PFSK-1 (cell line): ENCODE measurements around the gene RNF208.

Experiments
- FOXP2 ChIP-seq: optimal IDR thresholded peaks from 2 replicates; pipeline ENCODE3; 2011; ENCODE audit warnings: borderline replicate concordance, control low read depth, inconsistent platforms; ENCODE audit not compliant: insufficient read depth; ENCODE audit errors: extremely low read length, extremely low read depth
- POLR2AphosphoS5 ChIP-seq: IDR thresholded peaks from 2 replicates; pipeline ENCODE4 v1.6.1; 2012; ENCODE audit warnings: low read depth, mild to moderate bottlenecking, control low read depth, low read length, moderate library complexity
- TAF1 ChIP-seq: IDR thresholded peaks from 2 replicates; pipeline ENCODE4 v1.6.1; 2012; ENCODE audit warnings: low read length, control low read depth, borderline replicate concordance; ENCODE audit not compliant: insufficient read depth
- TF ChIP-seq, protein P1 (sequence below), 2 experiments: IDR thresholded peaks; 2 replicates each; pipeline versions ENCODE4 v1.6.1 to v1.8.0; 2011 to 2012; ENCODE audit warnings: low read depth in 2 of 2, low read length in 2 of 2, control low read depth in 1 of 2, inconsistent platforms in 1 of 2, mild to moderate bottlenecking in 1 of 2, moderate library complexity in 1 of 2; ENCODE audit not compliant: insufficient read depth in 1 of 2

DNA sequence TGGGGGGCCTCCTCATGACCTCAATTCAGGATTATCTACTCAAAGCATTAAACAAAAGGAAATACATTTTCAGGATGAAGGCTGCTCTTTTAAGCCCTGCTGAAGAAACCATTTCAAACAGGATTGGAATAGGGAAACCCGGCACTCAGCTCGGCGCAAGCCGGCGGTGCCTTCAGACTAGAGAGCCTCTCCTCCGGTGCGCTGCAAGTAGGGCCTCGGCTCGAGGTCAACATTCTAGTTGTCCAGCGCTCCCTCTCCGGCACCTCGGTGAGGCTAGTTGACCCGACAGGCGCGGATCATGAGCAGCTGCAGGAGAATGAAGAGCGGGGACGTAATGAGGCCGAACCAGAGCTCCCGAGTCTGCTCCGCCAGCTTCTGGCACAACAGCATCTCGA, 17.3 kb downstream of the RNF208 start:
- TF ChIP-seq, protein P1, sequence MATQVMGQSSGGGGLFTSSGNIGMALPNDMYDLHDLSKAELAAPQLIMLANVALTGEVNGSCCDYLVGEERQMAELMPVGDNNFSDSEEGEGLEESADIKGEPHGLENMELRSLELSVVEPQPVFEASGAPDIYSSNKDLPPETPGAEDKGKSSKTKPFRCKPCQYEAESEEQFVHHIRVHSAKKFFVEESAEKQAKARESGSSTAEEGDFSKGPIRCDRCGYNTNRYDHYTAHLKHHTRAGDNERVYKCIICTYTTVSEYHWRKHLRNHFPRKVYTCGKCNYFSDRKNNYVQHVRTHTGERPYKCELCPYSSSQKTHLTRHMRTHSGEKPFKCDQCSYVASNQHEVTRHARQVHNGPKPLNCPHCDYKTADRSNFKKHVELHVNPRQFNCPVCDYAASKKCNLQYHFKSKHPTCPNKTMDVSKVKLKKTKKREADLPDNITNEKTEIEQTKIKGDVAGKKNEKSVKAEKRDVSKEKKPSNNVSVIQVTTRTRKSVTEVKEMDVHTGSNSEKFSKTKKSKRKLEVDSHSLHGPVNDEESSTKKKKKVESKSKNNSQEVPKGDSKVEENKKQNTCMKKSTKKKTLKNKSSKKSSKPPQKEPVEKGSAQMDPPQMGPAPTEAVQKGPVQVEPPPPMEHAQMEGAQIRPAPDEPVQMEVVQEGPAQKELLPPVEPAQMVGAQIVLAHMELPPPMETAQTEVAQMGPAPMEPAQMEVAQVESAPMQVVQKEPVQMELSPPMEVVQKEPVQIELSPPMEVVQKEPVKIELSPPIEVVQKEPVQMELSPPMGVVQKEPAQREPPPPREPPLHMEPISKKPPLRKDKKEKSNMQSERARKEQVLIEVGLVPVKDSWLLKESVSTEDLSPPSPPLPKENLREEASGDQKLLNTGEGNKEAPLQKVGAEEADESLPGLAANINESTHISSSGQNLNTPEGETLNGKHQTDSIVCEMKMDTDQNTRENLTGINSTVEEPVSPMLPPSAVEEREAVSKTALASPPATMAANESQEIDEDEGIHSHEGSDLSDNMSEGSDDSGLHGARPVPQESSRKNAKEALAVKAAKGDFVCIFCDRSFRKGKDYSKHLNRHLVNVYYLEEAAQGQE (IDR thresholded peaks at IDR 0.05; ENCODE audit: insufficient read depth in 1 of 2, low read depth in 2 of 2, low read length in 2 of 2), result no peak
- TF ChIP-seq TAF1, result no peak
- TF ChIP-seq FOXP2, result no peak
- TF ChIP-seq POLR2AphosphoS5, result no peak
